Coronary artery (tissue), 2 donors: ENCODE data around the gene C1orf210.

Experiments
- DNase-seq: peaks from one replicate; pipeline ENCODE4 v3.0.0-alpha.2; 2017; ENCODE audit warnings: low spot score
- H3K27ac ChIP-seq, 2 donors: fragments of 200-600 bp; sonication (generic); one replicate each; pipeline ENCODE4 v1.5.1; 2016 to 2019
- H3K4me3 ChIP-seq: fragments of 200-600 bp; sonication (generic); 2 replicates; pipeline ENCODE4 v1.5.1; 2016; ENCODE audit warnings: mild to moderate bottlenecking, moderate library complexity
- TF ChIP-seq, protein P1 (sequence below): fragments of 200-600 bp; sonication (generic); IDR thresholded peaks from one replicate; pipeline ENCODE4 v1.5.1; 2019; ENCODE audit warnings: antibody characterized with exemption

Gene C1orf210

DNA sequence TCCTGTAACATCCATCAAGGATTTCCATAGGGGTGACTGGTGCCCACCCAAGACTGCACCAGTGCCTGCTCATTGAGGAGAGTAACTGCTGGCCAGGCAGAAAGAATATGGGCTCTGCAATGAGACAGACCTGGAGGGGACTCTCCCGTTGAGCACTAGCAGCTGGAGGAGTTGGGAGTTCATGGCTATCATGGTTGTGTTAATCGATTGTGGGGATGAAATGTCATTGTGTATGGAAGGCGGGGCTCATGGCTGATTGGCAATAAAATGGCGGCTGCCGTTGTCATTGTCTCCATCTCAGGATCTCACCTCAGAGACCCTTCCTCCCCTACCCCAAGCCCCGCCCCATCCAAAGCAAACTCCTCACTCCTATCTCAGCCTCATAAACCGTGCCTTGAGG, 11.7 kb downstream of the C1orf210 start:
- peak; percentile 31 for DNase-seq
- Histone ChIP-seq H3K4me3 (no peak overlapping the region), H3K27ac (no peak overlapping the region)
- TF ChIP-seq, protein P1, sequence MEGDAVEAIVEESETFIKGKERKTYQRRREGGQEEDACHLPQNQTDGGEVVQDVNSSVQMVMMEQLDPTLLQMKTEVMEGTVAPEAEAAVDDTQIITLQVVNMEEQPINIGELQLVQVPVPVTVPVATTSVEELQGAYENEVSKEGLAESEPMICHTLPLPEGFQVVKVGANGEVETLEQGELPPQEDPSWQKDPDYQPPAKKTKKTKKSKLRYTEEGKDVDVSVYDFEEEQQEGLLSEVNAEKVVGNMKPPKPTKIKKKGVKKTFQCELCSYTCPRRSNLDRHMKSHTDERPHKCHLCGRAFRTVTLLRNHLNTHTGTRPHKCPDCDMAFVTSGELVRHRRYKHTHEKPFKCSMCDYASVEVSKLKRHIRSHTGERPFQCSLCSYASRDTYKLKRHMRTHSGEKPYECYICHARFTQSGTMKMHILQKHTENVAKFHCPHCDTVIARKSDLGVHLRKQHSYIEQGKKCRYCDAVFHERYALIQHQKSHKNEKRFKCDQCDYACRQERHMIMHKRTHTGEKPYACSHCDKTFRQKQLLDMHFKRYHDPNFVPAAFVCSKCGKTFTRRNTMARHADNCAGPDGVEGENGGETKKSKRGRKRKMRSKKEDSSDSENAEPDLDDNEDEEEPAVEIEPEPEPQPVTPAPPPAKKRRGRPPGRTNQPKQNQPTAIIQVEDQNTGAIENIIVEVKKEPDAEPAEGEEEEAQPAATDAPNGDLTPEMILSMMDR, result no peak

DNA sequence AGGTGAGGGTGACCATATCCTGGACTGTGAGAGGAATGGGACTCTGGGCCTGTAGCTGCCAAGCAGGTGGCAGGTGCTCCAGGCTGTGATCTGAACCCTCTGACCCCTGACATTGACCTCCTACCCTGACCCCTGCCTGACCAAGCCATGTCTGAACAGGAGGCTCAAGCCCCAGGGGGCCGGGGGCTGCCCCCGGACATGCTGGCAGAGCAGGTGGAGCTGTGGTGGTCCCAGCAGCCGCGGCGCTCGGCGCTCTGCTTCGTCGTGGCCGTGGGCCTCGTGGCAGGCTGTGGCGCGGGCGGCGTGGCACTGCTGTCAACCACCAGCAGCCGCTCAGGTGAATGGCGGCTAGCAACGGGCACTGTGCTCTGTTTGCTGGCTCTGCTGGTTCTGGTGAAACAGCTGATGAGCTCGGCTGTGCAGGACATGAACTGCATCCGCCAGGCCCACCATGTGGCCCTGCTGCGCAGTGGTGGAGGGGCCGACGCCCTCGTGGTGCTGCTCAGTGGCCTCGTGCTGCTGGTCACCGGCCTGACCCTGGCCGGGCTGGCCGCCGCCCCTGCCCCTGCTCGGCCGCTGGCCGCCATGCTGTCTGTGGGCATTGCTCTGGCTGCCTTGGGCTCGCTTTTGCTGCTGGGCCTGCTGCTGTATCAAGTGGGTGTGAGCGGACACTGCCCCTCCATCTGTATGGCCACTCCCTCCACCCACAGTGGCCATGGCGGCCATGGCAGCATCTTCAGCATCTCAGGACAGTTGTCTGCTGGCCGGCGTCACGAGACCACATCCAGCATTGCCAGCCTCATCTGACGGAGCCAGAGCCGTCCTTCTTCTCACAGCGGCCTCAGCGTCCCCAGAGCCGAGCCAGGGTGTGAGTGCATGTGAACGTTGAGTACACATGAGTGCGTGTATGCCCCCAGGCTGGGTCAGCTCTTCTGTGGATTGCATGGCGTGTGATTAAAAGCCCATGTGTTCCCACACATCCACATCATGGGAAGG, 12.5 kb downstream of the C1orf210 start:
- Histone ChIP-seq H3K4me3 (no peak overlapping the region), H3K27ac (no peak overlapping the region)
- DNase-seq, result peak; percentile 58
- TF ChIP-seq, protein P1, result no peak

DNA sequence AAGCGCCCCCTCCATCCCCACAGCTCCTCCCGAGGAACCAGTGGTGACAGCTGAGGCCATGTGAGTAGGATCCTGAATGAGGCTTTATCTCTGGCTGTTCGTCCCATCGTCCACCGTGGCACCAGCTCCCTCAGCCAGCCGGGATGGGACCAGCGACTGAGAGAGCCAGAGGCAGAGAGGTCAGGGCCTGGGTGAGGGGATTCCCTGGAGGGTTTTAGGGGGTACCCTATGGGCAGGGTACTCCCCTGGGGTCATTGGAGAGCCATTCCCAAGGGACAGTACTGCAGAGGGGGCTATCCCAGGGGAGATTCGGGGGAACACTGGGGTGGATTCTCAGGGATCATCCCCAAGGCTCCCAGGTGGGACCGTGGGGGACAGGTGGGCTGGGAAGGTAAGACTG, 13.2 kb downstream of the C1orf210 start:
- peak; percentile 47 for DNase-seq
- Histone ChIP-seq H3K4me3 (no peak overlapping the region), H3K27ac (no peak overlapping the region)
- TF ChIP-seq, protein P1, result no peak

DNA sequence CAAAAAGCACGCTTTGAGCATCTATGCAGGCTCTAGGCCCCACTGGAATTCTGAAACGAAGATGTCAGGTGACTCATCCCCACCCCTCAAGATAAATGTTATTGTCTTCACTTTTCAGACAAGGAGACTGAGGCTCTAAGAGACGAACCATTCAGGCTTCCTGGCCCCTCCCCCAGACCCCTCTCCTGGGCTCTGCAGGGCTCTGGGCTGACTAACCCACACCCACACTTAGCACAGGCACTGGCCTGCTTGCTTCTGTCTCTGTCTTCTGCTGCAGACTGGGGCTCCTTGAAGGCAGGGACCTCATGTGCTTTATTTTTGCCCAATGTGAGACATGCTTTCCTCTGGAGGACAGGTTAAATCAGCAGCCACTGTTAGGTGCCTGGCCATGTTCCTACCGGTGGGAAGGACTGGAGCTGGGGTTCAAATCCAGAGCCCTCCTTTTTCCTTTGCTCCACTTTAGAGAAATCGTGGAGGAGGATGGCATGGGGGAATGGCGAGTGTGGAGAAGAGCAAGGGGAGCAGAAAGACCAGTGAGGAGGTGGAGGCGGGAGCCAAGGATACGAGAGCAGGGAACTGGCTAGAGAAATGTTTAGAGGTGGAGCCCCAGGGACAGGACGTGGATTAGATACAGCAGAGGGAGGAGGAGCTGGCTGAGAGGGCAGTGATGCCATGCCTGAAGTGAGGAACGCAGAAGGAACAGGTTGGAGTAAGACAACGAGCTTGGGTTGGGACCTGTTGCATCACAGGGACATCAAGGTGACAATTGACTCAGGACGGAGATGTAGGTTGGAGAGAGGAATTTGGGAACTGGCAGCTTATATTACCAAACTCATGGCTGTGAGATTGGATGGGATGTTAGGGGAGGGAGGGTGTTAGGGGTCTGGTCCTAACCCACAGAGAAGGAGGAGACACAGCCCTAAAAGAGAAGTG, 13.9 kb downstream of the C1orf210 start:
- TF ChIP-seq, protein P1, result no peak
- Histone ChIP-seq H3K27ac (no peak overlapping the region), H3K4me3 (peak overlapping the region; percentile 30)
- DNase-seq, result peak; percentile 40

DNA sequence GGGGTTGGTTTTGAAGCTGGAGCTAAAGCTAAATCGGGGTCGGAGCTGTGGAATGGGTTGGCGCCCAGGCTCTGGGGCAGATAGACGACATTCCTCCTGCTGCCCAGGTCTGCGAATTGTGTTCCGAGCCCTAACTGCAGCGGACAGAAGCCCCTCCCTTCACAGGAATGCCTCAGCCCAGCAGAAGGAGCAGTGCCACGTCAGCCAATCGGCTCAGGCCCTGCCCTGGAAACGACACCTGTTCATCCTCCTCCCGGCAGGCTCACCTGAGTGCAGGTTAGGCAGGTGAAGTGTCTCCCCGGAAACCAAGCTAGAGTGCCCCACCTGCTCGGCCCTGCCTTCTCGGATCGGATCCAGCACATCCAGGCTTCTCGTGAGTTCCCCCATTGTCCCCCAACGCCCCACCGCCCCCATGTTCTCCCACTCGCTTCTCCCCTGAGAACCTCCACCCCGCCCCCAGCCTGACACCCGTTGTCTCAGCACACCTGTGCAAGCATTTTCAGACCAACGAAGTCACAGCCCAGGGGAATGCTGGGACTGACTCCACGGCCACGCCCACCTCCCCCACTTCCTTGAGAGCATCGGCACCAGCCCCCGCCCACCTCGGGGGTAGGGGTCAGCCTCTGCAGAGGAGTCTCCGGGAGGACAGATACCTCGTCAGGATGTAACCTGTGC, 14.8 kb downstream of the C1orf210 start:
- peak overlapping the region; percentile 30 for H3K4me3 ChIP-seq
- TF ChIP-seq, protein P1, result no peak

DNA sequence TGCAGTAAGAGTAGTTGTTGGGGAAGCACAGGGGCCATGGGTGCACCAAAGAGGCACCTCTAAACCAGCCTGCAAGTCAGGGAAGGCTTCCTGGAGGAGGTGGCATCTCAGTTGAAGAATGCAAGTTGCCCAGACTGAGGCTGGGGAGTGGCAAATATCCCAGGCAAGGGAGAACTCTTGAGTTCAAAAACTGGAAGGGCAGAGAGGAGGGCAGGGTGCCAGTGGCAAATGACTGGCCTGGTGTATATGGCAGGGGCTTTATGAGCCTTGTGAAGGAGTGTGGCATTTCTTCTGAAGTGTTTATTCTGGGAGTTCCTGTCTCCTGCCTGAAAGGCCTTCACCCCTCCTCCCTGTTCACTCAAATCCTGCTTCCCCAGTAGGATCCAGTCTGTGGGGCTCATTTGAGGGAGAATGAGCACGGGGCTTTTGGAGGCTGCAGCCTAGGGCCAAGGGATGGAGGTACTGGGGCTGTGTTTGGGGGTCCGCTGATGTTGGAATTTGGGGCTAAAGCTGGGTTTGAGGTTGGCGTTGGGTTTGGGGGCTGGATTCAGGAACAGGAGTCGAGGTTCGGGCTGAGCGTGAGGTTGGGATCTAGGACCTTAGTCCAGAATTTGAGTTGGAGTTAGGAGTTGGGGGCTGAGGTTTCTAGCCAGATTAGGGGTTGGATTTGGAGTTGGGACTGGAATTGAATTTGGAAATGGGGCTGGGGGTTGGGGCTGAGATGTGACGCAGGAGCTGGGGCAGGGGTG, 15.6 kb downstream of the C1orf210 start, which contains the start of gene TMEM125:
Gene TMEM125, plus strand, starts transcription at position 357 of the 749 bp plus-strand sequence. CDS start 2,740 bp downstream, outside the sequence.
- Histone ChIP-seq H3K4me3 (peak within 1 kb of the TSS; percentile 30), H3K27ac (no peak within 1 kb of the TSS)
- DNase-seq, result peak; percentile 14
- TF ChIP-seq, protein P1, result no peak

More for the DNA sequence above, 14.8 kb downstream of the C1orf210 start:
- DNase-seq, result peak; percentile 65
- no peak overlapping the region for H3K27ac ChIP-seq
